ENCODE data around the gene IER2.

IER2 gene

GRCh38 chr19:13115936-13116281 is 34.3 kb upstream of the IER2 start:
- peaks cover 19% of the 10 kb centered on the region for H3K4me1 Mint-ChIP-seq (ENCODE audit: low read depth)
- peaks cover 2% of the 10 kb centered on the region for H3K36me3 Mint-ChIP-seq (ENCODE audit: low read depth)
- H3K9me3 Mint-ChIP-seq = no peaks in the 10 kb centered on the region
- no peaks in the 10 kb centered on the region for H3K27me3 Mint-ChIP-seq (ENCODE audit: low read depth)
- peak overlapping the region; percentile 97 for H3K4me3 Mint-ChIP-seq
- H3K27ac Mint-ChIP-seq = peak overlapping the region; percentile 96

DNA sequence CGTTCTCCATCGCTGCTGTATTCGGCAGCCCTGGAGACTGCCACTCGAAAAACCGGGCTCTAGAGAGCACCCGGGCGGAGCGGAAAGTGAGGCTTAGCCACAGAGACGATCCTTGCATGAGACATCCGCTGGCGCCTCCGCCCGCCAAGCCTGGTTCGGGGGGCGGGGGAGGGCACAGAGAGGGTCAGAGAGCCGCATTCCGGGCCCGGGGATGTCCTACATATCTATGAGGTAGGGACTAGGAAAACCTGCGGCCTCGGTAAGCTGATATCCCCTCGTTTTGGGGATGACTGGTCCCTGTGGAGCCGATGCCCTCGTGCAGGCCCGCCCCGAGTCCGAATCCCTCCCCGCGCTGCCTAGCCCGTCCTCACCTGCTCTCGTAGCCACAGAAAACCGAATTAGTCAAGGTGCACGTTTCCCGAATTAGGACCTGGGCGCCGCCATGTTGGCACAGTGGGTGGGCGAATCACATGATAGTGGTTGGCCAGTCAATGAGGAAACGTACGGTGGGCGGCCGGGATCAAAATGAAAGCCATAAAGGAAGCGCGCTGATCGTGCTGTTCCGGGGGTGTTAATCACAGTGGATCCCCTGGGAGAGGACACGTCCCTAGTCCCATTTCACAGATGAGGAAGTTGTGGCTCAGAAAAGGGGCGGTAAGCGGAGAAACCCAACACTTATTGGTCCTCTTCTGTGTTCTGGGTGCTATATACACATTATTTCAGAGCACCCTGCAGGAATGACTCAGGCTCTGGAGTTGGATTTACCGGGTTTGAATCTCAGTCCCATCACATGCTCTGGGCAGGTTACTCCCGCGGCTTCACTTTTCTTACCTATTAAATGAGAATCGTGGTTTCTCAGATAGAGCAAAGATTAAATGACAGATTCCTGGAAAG is 33.7 kb upstream of the IER2 start, which contains the start of gene TRMT1:
TRMT1 (minus strand) TSS at position 459 of the 894 bp plus-strand sequence; CDS start at position 118, 341 bp downstream.
- peaks cover 21% of the 10 kb centered on the region for H3K4me1 Mint-ChIP-seq (ENCODE audit: low read depth)
- peak within 1 kb of the TSS; percentile 96 for H3K27ac Mint-ChIP-seq
- H3K4me3 Mint-ChIP-seq = peak within 1 kb of the TSS; percentile 97
- no peaks in the 10 kb centered on the region for H3K9me3 Mint-ChIP-seq
- no peaks in the 10 kb centered on the region for H3K27me3 Mint-ChIP-seq (ENCODE audit: low read depth)
- peaks cover 2% of the 10 kb centered on the region for H3K36me3 Mint-ChIP-seq (ENCODE audit: low read depth)

- H3K27ac Mint-ChIP-seq = peak overlapping the region; percentile 96
- no peaks in the 10 kb centered on the region for H3K27me3 Mint-ChIP-seq (ENCODE audit: low read depth)
- peak overlapping the region; percentile 97 for H3K4me3 Mint-ChIP-seq
- peaks cover 2% of the 10 kb centered on the region for H3K36me3 Mint-ChIP-seq (ENCODE audit: low read depth)
- no peaks in the 10 kb centered on the region for H3K9me3 Mint-ChIP-seq
- H3K4me1 Mint-ChIP-seq (ENCODE audit: low read depth) = peaks cover 26% of the 10 kb centered on the region
Measured at GRCh38 chr19:13117176-13117771, 32.9 kb upstream of the IER2 start.

GRCh38 chr19:13117772-13118423 is 32.3 kb upstream of the IER2 start, which contains the start of gene NACC1:
NACC1 (plus strand) TSS chr19:13118264; CDS start chr19:13135208, 16,944 bp downstream.
- H3K4me1 Mint-ChIP-seq (ENCODE audit: low read depth) = peaks cover 32% of the 10 kb centered on the region

GRCh38 chr19:13118424-13119193 is 31.6 kb upstream of the IER2 start:
- peak overlapping the region; percentile 83 for H3K4me3 Mint-ChIP-seq
- peaks cover 34% of the 10 kb centered on the region for H3K4me1 Mint-ChIP-seq (ENCODE audit: low read depth)
- H3K9me3 Mint-ChIP-seq = no peaks in the 10 kb centered on the region
- no peaks in the 10 kb centered on the region for H3K27me3 Mint-ChIP-seq (ENCODE audit: low read depth)
- H3K36me3 Mint-ChIP-seq (ENCODE audit: low read depth) = peaks cover 3% of the 10 kb centered on the region
- H3K27ac Mint-ChIP-seq = peak overlapping the region; percentile 69

More at GRCh38 chr19:13117772-13118423, 32.3 kb upstream of the IER2 start, which contains the start of gene NACC1:
- Mint-ChIP-seq H3K4me3 (peak within 1 kb of the TSS; percentile 97), H3K27me3 (ENCODE audit: low read depth) (no peaks in the 10 kb centered on the region), H3K27ac (peak within 1 kb of the TSS; percentile 96), H3K9me3 (no peaks in the 10 kb centered on the region), H3K36me3 (ENCODE audit: low read depth) (peaks cover 2% of the 10 kb centered on the region)

- H3K27ac Mint-ChIP-seq = peak overlapping the region; percentile 42
- H3K27me3 Mint-ChIP-seq (ENCODE audit: low read depth) = no peaks in the 10 kb centered on the region
- H3K9me3 Mint-ChIP-seq = no peaks in the 10 kb centered on the region
- peaks cover 3% of the 10 kb centered on the region for H3K36me3 Mint-ChIP-seq (ENCODE audit: low read depth)
- peaks cover 34% of the 10 kb centered on the region for H3K4me1 Mint-ChIP-seq (ENCODE audit: low read depth)
- peak overlapping the region; percentile 83 for H3K4me3 Mint-ChIP-seq
Measured at GRCh38 chr19:13119627-13120026, 30.6 kb upstream of the IER2 start.

GRCh38 chr19:13120031-13120430 is 30.2 kb upstream of the IER2 start:
- peaks cover 3% of the 10 kb centered on the region for H3K36me3 Mint-ChIP-seq (ENCODE audit: low read depth)
- H3K4me3 Mint-ChIP-seq = peak overlapping the region; percentile 46
- H3K27me3 Mint-ChIP-seq (ENCODE audit: low read depth) = no peaks in the 10 kb centered on the region
- no peaks in the 10 kb centered on the region for H3K9me3 Mint-ChIP-seq
- peaks cover 34% of the 10 kb centered on the region for H3K4me1 Mint-ChIP-seq (ENCODE audit: low read depth)
- H3K27ac Mint-ChIP-seq = no peak overlapping the region

DNA sequence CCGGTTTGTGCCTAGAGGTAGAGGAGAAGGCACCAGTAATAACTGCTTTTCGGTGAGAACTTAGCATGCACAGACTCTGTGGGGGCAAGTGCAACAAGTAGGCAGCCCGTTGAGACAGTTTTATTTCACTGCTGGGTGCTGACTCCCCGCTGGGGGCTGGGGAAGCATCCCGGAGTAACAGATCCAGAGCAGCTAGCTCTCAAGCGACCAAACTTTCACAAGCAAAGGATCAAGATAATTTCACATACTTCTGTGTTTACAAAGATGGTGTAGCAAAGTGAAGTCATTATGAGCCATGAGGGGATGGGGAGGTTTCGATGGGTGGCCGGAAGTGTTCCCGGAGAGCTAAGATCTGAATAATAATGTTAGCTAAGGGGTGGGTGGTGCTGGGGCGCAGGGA is 29.4 kb upstream of the IER2 start:
- Mint-ChIP-seq H3K4me1 (ENCODE audit: low read depth) (peaks cover 30% of the 10 kb centered on the region), H3K9me3 (no peaks in the 10 kb centered on the region), H3K27me3 (ENCODE audit: low read depth) (no peaks in the 10 kb centered on the region), H3K36me3 (ENCODE audit: low read depth) (peaks cover 1% of the 10 kb centered on the region), H3K27ac (no peak overlapping the region), H3K4me3 (no peak overlapping the region)

GRCh38 chr19:13121551-13122274 is 28.5 kb upstream of the IER2 start:
- Mint-ChIP-seq H3K27me3 (ENCODE audit: low read depth) (no peaks in the 10 kb centered on the region), H3K36me3 (ENCODE audit: low read depth) (peaks cover 1% of the 10 kb centered on the region), H3K9me3 (no peaks in the 10 kb centered on the region), H3K27ac (no peak overlapping the region), H3K4me1 (ENCODE audit: low read depth) (peaks cover 27% of the 10 kb centered on the region), H3K4me3 (no peak overlapping the region)

DNA sequence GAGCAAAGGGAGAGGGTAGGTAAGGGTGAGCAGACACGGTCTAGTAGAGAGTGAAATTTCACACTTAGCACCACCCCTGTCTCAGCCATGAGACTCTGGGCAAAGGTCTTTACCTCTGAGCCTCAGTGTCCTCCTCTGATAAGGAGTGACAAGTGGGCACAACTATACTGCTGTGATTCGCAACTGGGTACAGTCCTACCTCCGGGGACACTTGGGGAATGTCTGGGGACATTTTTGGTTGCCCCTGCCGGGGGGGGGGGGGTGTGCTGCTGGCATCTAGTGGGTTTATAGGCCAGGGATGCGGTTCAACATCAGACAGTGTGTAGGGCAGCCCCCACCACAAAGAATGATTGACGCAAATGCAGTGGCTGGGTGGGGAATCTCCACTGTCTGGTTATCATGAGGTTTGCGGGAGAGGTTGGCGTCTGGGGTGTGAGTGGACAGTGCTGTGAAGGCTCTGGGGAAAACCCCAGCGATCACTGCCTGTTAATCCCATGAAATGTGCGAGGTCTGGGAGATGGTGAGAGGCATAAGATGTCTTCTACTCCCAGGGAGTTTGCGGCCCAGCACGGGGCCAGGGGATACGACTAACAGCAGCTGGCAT is 27.8 kb upstream of the IER2 start:
- H3K4me1 Mint-ChIP-seq (ENCODE audit: low read depth) = peaks cover 27% of the 10 kb centered on the region
- H3K27me3 Mint-ChIP-seq (ENCODE audit: low read depth) = no peaks in the 10 kb centered on the region
- no peak overlapping the region for H3K4me3 Mint-ChIP-seq
- H3K27ac Mint-ChIP-seq = peak overlapping the region; percentile 2
- peaks cover 1% of the 10 kb centered on the region for H3K36me3 Mint-ChIP-seq (ENCODE audit: low read depth)
- no peaks in the 10 kb centered on the region for H3K9me3 Mint-ChIP-seq

GRCh38 chr19:13122980-13123957 is 26.9 kb upstream of the IER2 start:
- Mint-ChIP-seq H3K36me3 (ENCODE audit: low read depth) (peaks cover 1% of the 10 kb centered on the region), H3K4me3 (no peak overlapping the region), H3K27me3 (ENCODE audit: low read depth) (no peaks in the 10 kb centered on the region), H3K27ac (no peak overlapping the region), H3K9me3 (no peaks in the 10 kb centered on the region), H3K4me1 (ENCODE audit: low read depth) (peaks cover 29% of the 10 kb centered on the region)

- Mint-ChIP-seq H3K27me3 (ENCODE audit: low read depth) (no peaks in the 10 kb centered on the region), H3K27ac (no peak overlapping the region), H3K4me3 (no peak overlapping the region), H3K4me1 (ENCODE audit: low read depth) (peaks cover 22% of the 10 kb centered on the region), H3K36me3 (ENCODE audit: low read depth) (peaks cover 4% of the 10 kb centered on the region), H3K9me3 (no peaks in the 10 kb centered on the region)
Measured at GRCh38 chr19:13127051-13127450, 23.2 kb upstream of the IER2 start.
